D341Med (cell line): ENCODE results near the gene GTF3C6.
"Not testable (repeated sequence)": the region's sequence is repeated elsewhere in the genome, so short reads cannot be mapped to it uniquely, and the experiment has no call there.

Experiments
- DNase-seq: peaks from one replicate; pipeline ENCODE4 v3.0.0; 2012; ENCODE audit warnings: low spot score

GTF3C6 gene

GRCh38 chr6:110958329-110959192, at the start of gene GTF3C6:
TSS of gene GTF3C6 (plus strand) at chr6:110958706. CDS start at chr6:110958770, 64 bp downstream.
- DNase-seq = peak; percentile 93

DNA sequence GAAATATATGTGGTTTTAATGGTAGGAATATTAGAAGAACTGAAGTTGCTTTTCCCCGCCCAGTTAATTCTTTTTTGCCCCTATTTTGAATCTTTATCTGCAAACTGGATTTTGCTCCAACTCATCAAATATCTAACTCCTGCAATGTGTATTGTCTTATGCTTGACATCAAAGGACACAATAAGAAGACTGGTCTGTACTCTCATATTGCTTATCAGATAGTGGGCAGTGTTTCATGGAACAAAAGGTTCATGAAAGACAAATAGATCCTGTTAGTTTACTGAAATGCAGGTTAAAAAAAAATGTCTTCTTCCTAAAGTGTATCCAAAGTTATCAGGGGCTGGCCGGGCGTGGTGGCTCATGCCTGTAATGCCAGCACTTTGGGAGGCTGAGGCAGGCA, 27.7 kb upstream of the GTF3C6 start:
- no peak for DNase-seq

- DNase-seq = no peak
Measured at GRCh38 chr6:110933912-110934311, 24.6 kb upstream of the GTF3C6 start.

DNA sequence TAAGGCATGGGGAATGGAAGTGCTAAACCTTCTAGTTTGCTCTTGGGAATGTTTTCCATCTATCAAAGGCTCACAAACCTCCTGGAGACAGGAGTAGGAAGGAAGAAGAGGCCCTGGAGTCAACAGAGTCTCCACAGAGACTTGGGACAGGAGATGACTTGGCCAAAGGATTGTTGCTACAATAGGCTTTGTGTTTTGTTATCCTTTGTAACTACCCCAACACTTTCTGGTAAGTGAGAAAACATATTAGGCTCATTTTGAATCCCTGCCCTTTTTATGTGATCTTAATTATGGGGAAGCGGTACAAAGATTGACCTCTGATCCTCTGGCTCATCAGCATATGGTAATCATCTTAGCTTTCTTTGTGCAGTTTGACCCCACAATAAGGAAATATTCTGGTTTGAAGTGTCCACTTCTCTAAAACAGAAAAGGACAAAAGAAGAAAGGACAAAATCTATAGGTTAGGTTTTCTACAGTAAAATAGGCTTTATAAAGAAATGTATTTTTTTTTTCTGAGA, 24.1 kb upstream of the GTF3C6 start:
- DNase-seq = no peak

DNA sequence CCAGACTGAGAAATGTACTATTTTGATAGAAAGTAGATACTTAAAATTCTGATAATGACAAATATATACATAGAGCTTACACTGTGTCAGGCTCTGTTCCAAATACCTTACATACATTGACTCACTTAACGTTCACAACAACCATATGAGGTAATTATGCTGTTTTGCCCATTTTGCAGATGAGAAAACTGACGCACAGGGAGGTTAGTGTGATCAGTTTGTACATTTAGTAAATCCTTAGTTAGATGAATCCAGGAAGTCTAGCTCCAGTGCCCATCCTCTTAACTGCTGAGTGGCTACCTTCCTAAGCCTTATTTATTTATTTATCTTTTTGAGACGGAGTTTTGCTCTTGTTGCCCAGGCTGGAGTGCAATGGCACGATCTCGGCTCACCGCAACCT, 23.3 kb upstream of the GTF3C6 start:
- no peak for DNase-seq

- no peak for DNase-seq
Measured at GRCh38 chr6:110938171-110938570, 20.3 kb upstream of the GTF3C6 start.

- DNase-seq = no peak
Measured at GRCh38 chr6:110939429-110940200, 18.9 kb upstream of the GTF3C6 start.

GRCh38 chr6:110944681-110945151, 13.8 kb upstream of the GTF3C6 start:
- DNase-seq = no peak

GRCh38 chr6:110946498-110946897, 12.0 kb upstream of the GTF3C6 start:
- no peak for DNase-seq

- no peak for DNase-seq
Measured at GRCh38 chr6:110949679-110950285, 8.7 kb upstream of the GTF3C6 start.

DNA sequence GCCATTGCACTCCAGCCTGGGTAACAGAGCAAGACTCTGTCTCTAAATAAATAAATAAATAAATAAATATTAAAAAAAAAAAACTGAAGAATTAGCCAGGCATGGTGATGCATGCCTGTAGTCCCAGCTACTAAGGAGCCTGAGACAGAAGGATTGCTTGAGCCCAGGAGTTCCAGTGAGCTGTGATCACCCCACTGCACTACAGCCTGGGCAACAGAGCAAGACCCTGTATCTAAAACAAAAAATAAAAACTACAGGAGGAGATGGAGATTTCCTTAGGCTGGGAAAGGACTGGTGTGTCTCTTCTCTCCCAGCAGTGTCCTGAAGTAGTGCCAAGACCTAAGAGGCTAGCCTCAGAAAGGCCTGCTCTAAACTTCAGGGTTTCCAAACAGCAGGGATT, 8.1 kb upstream of the GTF3C6 start:
- no peak for DNase-seq

DNA sequence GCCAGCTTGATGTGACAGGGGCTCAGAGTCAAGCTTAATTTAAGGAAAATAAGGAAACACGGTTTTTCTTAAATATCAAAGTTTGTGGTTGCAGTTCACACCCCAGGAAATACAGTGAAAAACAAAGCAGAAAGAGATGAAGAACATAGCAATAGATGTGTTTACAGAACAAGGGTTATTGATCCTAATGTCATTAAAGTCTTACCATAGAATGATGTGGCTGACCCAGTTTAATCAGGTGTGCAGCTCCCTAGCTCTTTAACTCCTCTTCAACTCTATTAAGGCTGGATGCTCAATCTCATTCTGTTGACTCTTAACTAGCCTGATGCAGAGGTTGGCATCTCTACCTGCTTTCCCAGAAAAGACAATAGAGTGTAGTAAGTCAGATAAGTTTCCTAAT, 7.5 kb upstream of the GTF3C6 start:
- no peak for DNase-seq

DNA sequence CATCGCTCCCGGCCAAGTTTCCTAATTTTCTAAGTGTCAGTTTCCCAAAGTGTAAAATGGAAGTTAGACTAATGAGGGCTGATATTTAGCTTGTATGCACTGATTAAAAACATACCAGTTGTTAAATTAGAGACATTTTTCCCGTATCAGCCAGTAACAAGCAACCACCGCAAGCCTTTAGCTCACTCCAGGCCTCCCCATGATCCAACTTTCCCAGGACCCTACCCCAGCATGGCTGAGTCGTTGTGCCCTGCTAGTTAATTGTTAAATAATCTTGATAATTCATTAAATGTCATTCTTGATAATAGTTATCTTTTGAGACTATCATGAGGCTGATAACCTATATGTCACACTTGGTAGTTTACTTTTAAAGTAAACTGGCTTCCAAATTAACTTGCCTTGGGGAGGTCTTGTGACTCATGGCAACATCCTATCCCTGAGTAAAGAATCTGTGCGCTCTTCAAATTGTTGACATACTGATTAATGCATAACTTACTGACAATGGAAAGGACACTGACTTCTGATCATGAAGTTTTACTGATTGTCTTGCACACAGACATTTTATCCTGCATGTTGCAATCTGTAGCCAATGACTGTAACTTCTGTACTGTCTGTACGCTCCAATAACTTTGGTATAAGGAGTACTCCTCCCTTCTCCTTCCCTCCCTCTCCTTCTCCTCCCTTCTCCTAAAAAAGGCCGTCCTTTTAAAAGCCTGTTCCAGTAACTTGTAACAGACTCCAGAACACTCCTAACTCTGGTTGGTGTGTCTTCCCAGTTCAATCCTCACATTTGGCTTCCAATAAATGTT, 6.3 kb upstream of the GTF3C6 start:
- DNase-seq = no peak

- no peak for DNase-seq
Measured at GRCh38 chr6:110953633-110954303, 4.7 kb upstream of the GTF3C6 start.

DNA sequence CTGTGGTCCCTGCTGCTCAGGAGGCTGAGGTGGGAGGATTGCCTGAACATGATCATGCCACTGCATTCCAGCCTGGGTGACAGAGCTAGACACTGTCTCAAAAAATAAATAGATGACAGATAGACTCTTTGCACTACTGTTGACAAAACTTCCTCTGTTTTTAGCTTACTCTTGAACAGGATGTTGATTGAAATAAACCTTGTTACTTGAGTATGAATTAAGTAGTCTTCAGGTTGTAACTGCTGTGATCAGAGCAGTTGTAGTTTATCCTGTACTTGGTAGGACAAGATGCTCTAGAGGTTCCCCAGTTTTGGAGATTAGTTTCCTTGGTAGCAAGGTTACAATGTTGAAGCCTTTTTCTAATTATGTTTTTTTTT, 1.5 kb downstream of the GTF3C6 start:
- no peak for DNase-seq

- not testable (repeated sequence) for DNase-seq
Measured at GRCh38 chr6:110962636-110963035, 4.1 kb downstream of the GTF3C6 start.

DNA sequence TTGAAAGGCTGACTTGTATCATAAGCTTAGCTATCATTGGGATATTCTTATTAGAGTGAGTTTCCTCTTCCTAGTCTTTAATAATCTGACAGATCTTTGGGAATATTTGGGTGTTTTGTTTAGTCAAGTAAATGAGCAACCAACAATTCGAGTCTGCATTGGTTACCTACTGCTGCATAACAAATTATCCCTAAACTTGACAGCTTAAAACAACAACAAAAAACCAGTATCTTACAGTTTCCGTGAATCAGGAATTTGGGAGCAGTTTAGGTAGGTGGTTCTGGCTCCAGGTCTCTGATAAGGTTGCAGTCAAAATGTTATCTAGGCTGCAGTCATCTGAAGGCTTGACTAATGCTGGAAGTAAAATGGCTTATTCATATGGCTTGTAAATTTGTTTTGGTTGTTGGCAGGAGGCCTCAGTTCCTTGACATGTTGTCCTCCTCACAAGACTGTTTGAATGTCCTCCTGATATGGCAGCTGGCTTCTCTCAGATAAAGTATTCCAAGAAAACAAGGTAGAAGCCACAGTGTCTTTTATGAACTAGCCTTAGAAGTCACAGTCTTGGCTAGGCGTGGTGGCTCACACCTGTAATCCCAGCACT, 7.2 kb downstream of the GTF3C6 start:
- DNase-seq = no peak

DNA sequence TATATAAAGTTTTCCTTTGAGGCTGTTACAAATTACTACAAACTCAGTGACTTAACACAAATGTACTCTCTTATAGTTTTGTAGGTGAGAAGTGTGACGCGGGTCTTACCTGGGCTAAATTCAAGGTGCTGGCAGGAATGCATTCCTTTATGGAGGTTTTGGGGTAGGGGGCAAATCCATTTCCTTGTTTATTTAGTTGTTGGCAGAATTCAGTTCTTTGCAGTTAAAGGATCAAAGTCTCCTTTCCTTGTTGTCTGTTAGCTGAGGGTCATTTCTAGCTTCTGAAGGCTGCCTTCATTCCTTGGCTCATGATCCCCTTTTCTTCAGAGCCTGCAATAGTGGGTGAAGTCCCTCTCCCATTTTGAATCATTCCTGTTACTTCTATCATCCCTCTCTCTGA, 10.2 kb downstream of the GTF3C6 start:
- DNase-seq = not testable (repeated sequence)

DNA sequence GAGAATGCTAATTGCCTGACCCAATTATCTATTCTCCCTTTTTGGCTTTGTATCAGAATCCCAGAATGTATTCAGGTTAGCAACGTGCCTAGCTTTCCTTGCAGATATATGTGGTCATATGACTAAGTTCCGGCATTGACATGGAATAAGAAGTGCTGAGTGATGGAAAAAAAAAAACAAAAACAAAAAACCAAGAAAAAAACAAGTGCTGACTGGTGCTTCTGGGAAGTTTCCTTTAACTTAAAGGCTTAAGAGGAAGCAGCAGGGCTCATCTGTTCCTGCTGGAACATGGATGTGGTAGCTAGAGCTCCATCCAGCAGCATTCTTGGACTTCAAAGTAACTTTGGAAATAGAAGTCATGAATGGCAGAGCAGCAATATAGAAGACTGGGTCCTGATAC, 13.0 kb downstream of the GTF3C6 start:
- no peak for DNase-seq

DNA sequence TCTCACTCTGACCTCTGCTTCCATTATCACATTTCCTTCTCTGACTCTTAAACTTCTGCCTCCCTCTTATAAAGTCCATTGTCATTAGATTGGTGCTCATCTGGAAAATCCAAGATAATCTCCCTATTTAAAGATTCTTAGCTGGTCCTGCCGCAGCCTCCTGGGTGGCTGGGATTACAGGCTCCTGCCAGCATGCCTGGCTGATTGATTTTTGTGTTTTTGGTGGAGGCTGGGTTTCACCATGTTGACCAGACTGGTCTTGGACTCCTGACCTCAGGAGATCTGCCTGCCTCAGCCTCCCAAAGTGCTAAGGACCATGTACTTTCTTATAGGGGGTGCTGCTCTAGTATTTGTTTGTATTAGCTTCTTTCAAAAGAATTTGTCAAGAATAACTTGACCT, 18.1 kb downstream of the GTF3C6 start:
- DNase-seq = peak; percentile 30
